ENCODE data around the gene THAP8. TPM values are rescaled to one million over a fixed set of nuclear protein-coding genes. Genes with fewer than 3 reads are reported as not detected.

Gene THAP8, protein sequence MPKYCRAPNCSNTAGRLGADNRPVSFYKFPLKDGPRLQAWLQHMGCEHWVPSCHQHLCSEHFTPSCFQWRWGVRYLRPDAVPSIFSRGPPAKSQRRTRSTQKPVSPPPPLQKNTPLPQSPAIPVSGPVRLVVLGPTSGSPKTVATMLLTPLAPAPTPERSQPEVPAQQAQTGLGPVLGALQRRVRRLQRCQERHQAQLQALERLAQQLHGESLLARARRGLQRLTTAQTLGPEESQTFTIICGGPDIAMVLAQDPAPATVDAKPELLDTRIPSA
- total RNA-seq: 10 to 100 TPM; 11.4 to 21.0 (median 16.0) TPM

DNA sequence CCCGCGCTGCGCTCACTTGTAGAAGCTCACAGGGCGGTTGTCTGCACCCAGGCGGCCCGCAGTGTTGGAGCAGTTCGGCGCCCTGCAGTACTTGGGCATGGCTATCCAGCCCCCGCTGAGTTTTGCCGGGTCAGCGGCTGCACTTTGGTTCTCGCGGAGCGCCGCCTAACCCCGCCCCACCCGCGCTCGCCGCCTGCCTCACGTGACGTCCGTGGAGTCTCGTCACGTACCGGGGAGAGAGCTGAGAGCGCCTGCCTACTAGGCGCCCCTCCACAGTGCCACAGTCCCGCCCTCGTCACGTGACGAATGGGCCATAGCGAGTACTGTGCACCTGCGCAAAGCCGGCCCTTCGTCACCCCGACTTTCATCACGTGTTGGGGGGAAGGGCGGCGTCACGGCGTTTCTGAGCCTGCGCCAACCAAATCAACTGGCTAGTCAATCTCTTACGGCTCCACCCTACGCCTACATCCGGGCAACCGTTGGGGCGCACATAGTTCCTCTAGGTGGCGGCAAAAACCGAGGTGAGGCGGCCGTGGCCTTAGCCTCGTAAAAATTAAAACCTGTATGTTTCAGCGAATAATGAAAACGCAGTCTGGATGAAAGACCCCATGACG is at the start of gene THAP8:
Gene THAP8 (minus strand): TSS at position 167 of the 614 bp plus-strand sequence. CDS start 68 bp downstream, at position 99.
- Histone ChIP-seq H3K4me1 (peaks cover 0 to 19% (median 8%) of the 10 kb centered on the region in 4 donors), H3K27ac (peak within 1 kb of the TSS; percentile 87 to 93 (median 90)), H3K9me3 (no peaks in the 10 kb centered on the region), H3K36me3 (no peaks in the 10 kb centered on the region), H3K27me3 (no peaks in the 10 kb centered on the region), H3K4me3 (peak within 1 kb of the TSS; percentile 47 to 77 (median 59))
- WGBS, 2 donors: 0 to 1% methylated on average over 25 to 47 of the region's 56 CpGs
- DNase-seq (ENCODE audit: low spot score in 2 of 2): peak; percentile 100
- TF ChIP-seq, protein P1, sequence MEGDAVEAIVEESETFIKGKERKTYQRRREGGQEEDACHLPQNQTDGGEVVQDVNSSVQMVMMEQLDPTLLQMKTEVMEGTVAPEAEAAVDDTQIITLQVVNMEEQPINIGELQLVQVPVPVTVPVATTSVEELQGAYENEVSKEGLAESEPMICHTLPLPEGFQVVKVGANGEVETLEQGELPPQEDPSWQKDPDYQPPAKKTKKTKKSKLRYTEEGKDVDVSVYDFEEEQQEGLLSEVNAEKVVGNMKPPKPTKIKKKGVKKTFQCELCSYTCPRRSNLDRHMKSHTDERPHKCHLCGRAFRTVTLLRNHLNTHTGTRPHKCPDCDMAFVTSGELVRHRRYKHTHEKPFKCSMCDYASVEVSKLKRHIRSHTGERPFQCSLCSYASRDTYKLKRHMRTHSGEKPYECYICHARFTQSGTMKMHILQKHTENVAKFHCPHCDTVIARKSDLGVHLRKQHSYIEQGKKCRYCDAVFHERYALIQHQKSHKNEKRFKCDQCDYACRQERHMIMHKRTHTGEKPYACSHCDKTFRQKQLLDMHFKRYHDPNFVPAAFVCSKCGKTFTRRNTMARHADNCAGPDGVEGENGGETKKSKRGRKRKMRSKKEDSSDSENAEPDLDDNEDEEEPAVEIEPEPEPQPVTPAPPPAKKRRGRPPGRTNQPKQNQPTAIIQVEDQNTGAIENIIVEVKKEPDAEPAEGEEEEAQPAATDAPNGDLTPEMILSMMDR (IDR thresholded peaks at IDR 0.05): peak; percentile 58 to 87 (median 68)
- peak; percentile 95 to 100 for TF ChIP-seq EP300 (IDR thresholded peaks at IDR 0.05)
- peak; percentile 31 to 84 for TF ChIP-seq POLR2A (IDR thresholded peaks at IDR 0.05)

DNA sequence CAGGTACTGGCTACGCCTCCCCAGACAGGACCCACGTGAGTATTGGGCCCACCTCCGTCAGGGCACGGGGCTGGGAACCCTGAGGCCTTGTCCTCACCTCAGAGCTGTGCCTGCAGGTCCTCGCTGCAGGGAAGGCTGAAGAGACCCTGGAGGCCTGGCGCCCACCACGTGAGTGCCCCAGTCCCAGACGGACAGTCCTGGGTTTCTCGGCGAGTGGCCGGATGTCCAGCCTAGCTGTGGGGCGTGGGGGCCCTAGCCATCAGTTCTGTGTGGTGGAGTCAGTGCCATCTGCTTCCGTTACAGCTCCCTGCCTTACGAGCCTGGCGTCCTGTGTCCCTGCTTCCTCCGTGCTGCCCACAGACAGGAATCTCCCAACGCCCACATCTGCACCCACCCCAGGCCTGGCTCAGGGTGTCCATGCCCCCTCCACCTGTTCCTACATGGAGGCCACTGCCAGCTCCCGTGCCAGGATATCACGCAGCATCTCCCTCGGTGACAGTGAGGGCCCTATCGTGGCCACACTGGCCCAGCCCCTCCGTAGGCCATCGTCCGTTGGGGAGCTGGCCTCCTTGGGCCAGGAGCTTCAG is 49.0 kb upstream of the THAP8 start:
- 93 to 96% methylated on average over 16 to 20 of the region's 24 CpGs for WGBS, 2 donors
- peaks cover 0 to 54% (median 0%) of the 10 kb centered on the region in 3 donors for H3K36me3 ChIP-seq
- H3K4me3 ChIP-seq: no peak overlapping the region
- TF ChIP-seq, protein P1 (IDR thresholded peaks at IDR 0.05): no peak
- no peak for TF ChIP-seq POLR2A (IDR thresholded peaks at IDR 0.05)
- TF ChIP-seq EP300 (IDR thresholded peaks at IDR 0.05): no peak
- no peaks in the 10 kb centered on the region for H3K27me3 ChIP-seq
- DNase-seq (ENCODE audit: low spot score in 2 of 2): no peak
- no peak overlapping the region for H3K27ac ChIP-seq
- H3K9me3 ChIP-seq: no peaks in the 10 kb centered on the region
- H3K4me1 ChIP-seq: peaks cover 0 to 7% (median 0%) of the 10 kb centered on the region in 4 donors

DNA sequence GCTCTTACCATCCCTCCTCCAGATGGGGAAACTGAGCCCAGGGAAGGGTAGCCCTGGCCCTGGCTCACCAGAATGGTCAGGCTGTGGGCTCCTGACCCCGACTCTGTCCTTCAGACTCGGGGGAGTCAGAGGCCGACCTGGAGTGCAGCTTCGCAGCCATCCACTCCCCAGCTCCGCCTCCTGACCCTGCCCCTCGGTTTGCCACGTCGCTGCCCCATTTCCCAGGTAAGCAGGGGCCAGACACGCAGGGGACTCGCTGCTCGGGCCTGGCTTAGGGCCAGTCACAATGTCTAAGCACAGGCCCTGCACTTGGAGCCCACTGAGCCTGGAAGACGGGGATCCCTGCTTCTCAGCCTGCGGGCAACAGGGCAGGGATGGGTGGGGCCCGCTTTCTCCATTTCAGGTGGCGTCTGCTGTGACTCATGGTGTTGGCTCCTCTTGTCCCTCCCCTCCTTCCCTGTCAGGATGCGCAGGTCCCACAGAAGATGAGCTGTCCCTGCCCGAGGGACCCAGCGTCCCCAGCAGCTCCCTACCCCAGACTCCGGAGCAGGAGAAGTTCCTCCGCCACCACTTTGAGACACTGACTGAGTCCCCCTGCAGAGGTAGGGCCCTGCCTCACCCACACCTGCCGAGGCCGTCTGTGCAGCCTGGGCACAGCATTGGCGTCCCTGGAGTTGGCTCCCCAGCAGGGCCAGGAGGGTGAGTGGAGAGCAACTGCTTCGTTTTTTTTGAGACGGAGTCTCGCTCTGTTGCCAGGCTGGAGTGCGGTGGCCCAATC is 47.7 kb upstream of the THAP8 start:
- Histone ChIP-seq H3K4me3 (no peak overlapping the region), H3K36me3 (peaks cover 0 to 40% (median 0%) of the 10 kb centered on the region in 3 donors), H3K27ac (peak overlapping the region in 1 of 4 donors; percentile 15), H3K9me3 (no peaks in the 10 kb centered on the region), H3K4me1 (peaks cover 0 to 14% (median 0%) of the 10 kb centered on the region in 4 donors), H3K27me3 (no peaks in the 10 kb centered on the region)
- no peak for TF ChIP-seq EP300 (IDR thresholded peaks at IDR 0.05)
- no peak for TF ChIP-seq POLR2A (IDR thresholded peaks at IDR 0.05)
- TF ChIP-seq, protein P1 (IDR thresholded peaks at IDR 0.05): no peak
- WGBS, 2 donors: 89 to 93% methylated on average over 27 of the region's 27 CpGs
- no peak for DNase-seq (ENCODE audit: low spot score in 2 of 2)

DNA sequence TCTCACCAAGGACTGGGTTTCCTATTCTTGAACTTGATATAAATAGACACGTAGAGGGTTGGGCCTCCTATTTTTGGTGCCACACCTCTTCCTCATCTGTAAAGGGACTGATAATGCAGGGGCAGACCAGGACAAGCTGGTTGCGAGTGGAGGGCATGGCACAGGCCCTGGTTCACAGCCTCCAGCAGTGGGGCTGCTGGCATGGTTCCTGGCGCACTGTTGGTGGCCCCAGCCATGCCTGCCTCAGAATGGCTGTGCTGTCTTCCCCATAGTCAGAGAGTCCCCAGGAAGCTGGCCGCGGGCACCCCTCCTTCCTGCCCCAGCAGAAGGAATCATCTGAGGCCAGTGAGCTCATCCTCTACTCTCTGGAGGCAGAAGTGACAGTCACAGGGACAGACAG is 46.4 kb upstream of the THAP8 start:
- WGBS, 2 donors: 61 to 77% methylated on average over 3 to 4 of the region's 5 CpGs
- Histone ChIP-seq H3K4me3 (no peak overlapping the region), H3K27ac (peak overlapping the region in 1 of 4 donors; percentile 20), H3K9me3 (no peaks in the 10 kb centered on the region), H3K27me3 (no peaks in the 10 kb centered on the region), H3K36me3 (peaks cover 0 to 27% (median 0%) of the 10 kb centered on the region in 3 donors), H3K4me1 (peaks cover 0 to 23% (median 3%) of the 10 kb centered on the region in 4 donors)
- DNase-seq (ENCODE audit: low spot score in 2 of 2): no peak
- TF ChIP-seq EP300 (IDR thresholded peaks at IDR 0.05) (no peak), POLR2A (IDR thresholded peaks at IDR 0.05) (no peak)
- TF ChIP-seq, protein P1 (IDR thresholded peaks at IDR 0.05): no peak
